ENCODE data around the gene SMIM32. TPM values are rescaled to one million over a fixed set of nuclear protein-coding genes. Genes with fewer than 3 reads are reported as not detected.

SMIM32 gene
- total and polyA plus RNA-seq, 4 donors = 0.48 TPM; not detected in 3

- peaks cover 0 to 10% (median 0%) of the 10 kb centered on the region in 4 donors for H3K9me3 ChIP-seq (ENCODE audit: control insufficient read depth in 4 of 4, insufficient read depth in 3 of 4, low read length in 3 of 4)
- peaks cover 0 to 6% (median 0%) of the 10 kb centered on the region in 3 donors for H3K27me3 ChIP-seq (ENCODE audit: control insufficient read depth in 3 of 3, insufficient read depth in 3 of 3, low read length in 2 of 3)
- WGBS, 2 donors = 71 to 82% methylated on average over 3 of the region's 3 CpGs
- TF ChIP-seq CTCF (IDR thresholded peaks at IDR 0.05; ENCODE audit: control extremely low read depth, extremely low read depth) = no peak
- no peaks in the 10 kb centered on the region for H3K36me3 ChIP-seq (ENCODE audit: control insufficient read depth in 4 of 4, insufficient read depth in 4 of 4, low read length in 4 of 4)
- H3K4me1 ChIP-seq (ENCODE audit: control insufficient read depth in 5 of 5, insufficient read depth in 5 of 5, low read length in 5 of 5) = peaks cover 0 to 8% (median 2%) of the 10 kb centered on the region in 5 donors
- H3K27ac ChIP-seq (ENCODE audit: low read depth in 1 of 2, low read length in 1 of 2) = no peak overlapping the region
- H3K9ac ChIP-seq (ENCODE audit: insufficient read depth in 1 of 2, low read length in 2 of 2) = no peak overlapping the region
- H3K4me3 ChIP-seq = no peak overlapping the region
- DNase-seq = no peak
- ATAC-seq (ENCODE audit: insufficient read depth, low FRiP score) = no peak
Observed at GRCh38 chr5:136200761-136201160, 7.8 kb upstream of the SMIM32 start.

DNA sequence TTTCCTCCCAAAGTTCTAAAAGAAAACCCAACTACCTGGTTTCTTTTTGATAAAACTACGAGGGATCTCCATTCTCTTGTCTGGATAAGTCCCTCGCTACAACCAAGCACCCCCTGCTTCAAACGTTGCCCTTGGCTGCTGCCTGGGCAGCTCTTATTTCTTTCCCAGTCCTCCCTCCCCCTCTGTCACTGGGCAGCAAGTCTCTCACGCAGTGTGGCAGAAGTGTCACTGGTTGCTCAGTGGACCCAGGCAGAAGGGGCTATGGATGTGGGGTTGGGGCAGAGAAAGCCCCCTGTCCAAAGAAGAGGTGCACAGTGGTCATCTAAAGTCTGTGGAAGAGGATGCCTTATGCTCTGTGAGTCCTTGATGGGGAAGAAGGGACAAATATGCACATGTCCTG lies 7.2 kb upstream of the SMIM32 start:
- peaks cover 0 to 5% (median 0%) of the 10 kb centered on the region in 4 donors for H3K9me3 ChIP-seq (ENCODE audit: control insufficient read depth in 4 of 4, insufficient read depth in 3 of 4, low read length in 3 of 4)
- H3K9ac ChIP-seq (ENCODE audit: insufficient read depth in 1 of 2, low read length in 2 of 2) = no peak overlapping the region
- WGBS, 2 donors = 69% methylated on average over 4 of the region's 4 CpGs
- H3K4me3 ChIP-seq = no peak overlapping the region
- no peak overlapping the region for H3K27ac ChIP-seq (ENCODE audit: low read depth in 1 of 2, low read length in 1 of 2)
- peaks cover 0 to 6% (median 0%) of the 10 kb centered on the region in 3 donors for H3K27me3 ChIP-seq (ENCODE audit: control insufficient read depth in 3 of 3, insufficient read depth in 3 of 3, low read length in 2 of 3)
- H3K36me3 ChIP-seq (ENCODE audit: control insufficient read depth in 4 of 4, insufficient read depth in 4 of 4, low read length in 4 of 4) = no peaks in the 10 kb centered on the region
- H3K4me1 ChIP-seq (ENCODE audit: control insufficient read depth in 5 of 5, insufficient read depth in 5 of 5, low read length in 5 of 5) = peaks cover 0 to 8% (median 2%) of the 10 kb centered on the region in 5 donors
- no peak for TF ChIP-seq CTCF (IDR thresholded peaks at IDR 0.05; ENCODE audit: control extremely low read depth, extremely low read depth)
- ATAC-seq (ENCODE audit: insufficient read depth, low FRiP score) (no peak), DNase-seq (no peak)

GRCh38 chr5:136199408-136199807 lies 6.4 kb upstream of the SMIM32 start:
- Histone ChIP-seq H3K36me3 (ENCODE audit: control insufficient read depth in 4 of 4, insufficient read depth in 4 of 4, low read length in 4 of 4) (no peaks in the 10 kb centered on the region), H3K4me1 (ENCODE audit: control insufficient read depth in 5 of 5, insufficient read depth in 5 of 5, low read length in 5 of 5) (peaks cover 0 to 8% (median 2%) of the 10 kb centered on the region in 5 donors), H3K9ac (ENCODE audit: insufficient read depth in 1 of 2, low read length in 2 of 2) (no peak overlapping the region), H3K27ac (ENCODE audit: low read depth in 1 of 2, low read length in 1 of 2) (no peak overlapping the region), H3K27me3 (ENCODE audit: control insufficient read depth in 3 of 3, insufficient read depth in 3 of 3, low read length in 2 of 3) (peaks cover 0 to 6% (median 4%) of the 10 kb centered on the region in 3 donors), H3K4me3 (no peak overlapping the region), H3K9me3 (ENCODE audit: control insufficient read depth in 4 of 4, insufficient read depth in 3 of 4, low read length in 3 of 4) (peaks cover 0 to 3% (median 0%) of the 10 kb centered on the region in 4 donors)
- WGBS, 2 donors = 92 to 97% methylated on average over 7 of the region's 7 CpGs
- TF ChIP-seq CTCF (IDR thresholded peaks at IDR 0.05; ENCODE audit: control extremely low read depth, extremely low read depth) = no peak
- DNase-seq (no peak), ATAC-seq (ENCODE audit: insufficient read depth, low FRiP score) (no peak)

DNA sequence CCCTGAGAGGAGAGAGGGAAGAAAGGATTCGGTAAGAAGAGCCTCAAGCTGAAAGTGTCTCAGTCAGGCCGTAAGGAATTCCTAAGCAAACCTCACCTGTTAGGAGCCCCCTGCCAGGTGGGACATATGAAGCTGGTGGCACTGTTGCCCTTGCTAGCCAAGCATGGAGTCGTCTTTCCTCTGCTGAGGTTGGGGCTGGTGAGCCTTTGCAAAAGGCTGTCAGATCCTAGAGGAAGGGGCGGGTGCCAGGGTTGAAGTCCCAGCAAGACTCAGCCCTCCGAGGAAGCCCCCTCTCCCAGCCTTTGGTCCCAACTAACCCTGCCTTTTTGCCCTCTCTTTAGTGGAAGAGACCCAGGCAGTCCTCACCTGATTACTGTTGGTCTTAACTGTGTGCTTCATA lies 5.5 kb upstream of the SMIM32 start:
- H3K4me3 ChIP-seq = no peak overlapping the region
- no peaks in the 10 kb centered on the region for H3K36me3 ChIP-seq (ENCODE audit: control insufficient read depth in 4 of 4, insufficient read depth in 4 of 4, low read length in 4 of 4)
- peaks cover 0 to 12% (median 12%) of the 10 kb centered on the region in 3 donors for H3K27me3 ChIP-seq (ENCODE audit: control insufficient read depth in 3 of 3, insufficient read depth in 3 of 3, low read length in 2 of 3)
- no peaks in the 10 kb centered on the region for H3K9me3 ChIP-seq (ENCODE audit: control insufficient read depth in 4 of 4, insufficient read depth in 3 of 4, low read length in 3 of 4)
- ATAC-seq (ENCODE audit: insufficient read depth, low FRiP score) (no peak), DNase-seq (no peak)
- no peak for TF ChIP-seq CTCF (IDR thresholded peaks at IDR 0.05; ENCODE audit: control extremely low read depth, extremely low read depth)
- H3K4me1 ChIP-seq (ENCODE audit: control insufficient read depth in 5 of 5, insufficient read depth in 5 of 5, low read length in 5 of 5) = peaks cover 0 to 8% (median 2%) of the 10 kb centered on the region in 5 donors
- 80 to 89% methylated on average over 5 of the region's 5 CpGs for WGBS, 2 donors
- H3K27ac ChIP-seq (ENCODE audit: low read depth in 1 of 2, low read length in 1 of 2) = no peak overlapping the region
- H3K9ac ChIP-seq (ENCODE audit: insufficient read depth in 1 of 2, low read length in 2 of 2) = no peak overlapping the region

All from lung (tissue), 12 donors.